ENCODE measurements around the gene FBL.

Gene FBL

DNA sequence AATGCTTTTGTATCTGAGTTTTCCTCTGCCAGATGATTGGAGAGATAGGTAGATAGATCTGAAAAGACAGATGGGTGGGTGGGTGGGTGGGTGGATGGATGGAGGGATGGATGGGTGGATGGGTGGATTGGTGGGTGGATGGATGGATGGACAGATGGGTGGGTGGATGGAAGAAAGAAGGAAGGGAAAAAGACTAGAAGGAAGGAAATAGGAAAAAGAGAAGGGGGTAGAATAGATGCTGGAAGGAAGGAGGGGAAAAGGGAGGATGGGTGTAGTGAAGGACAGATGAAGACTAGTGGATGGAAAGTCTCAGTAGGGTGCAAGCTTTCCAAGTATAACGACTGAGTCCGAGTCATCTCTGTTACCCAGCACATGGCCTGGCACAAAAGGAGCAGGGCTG is 19.0 kb upstream of the FBL start:
- Histone ChIP-seq H2AFZ (ENCODE audit: low read length) (no peak overlapping the region), H3K79me2 (ENCODE audit: low read length) (no peaks in the 10 kb centered on the region), H3K4me2 (ENCODE audit: low read depth, low read length) (no peak overlapping the region), H3K9me3 (replicated peaks; ENCODE audit: insufficient read depth, low read length) (no peaks in the 10 kb centered on the region), H3F3A (ENCODE audit: insufficient read depth, low read length) (no peaks in the 10 kb centered on the region), H3K4me3 (ENCODE audit: low read length) (no peak overlapping the region), H3K27me3 (replicated peaks; ENCODE audit: insufficient read depth, low read length) (no peaks in the 10 kb centered on the region), H4K20me1 (ENCODE audit: insufficient read depth, low read length) (no peaks in the 10 kb centered on the region), H3K36me3 (replicated peaks; ENCODE audit: insufficient read depth, low read length) (no peaks in the 10 kb centered on the region), H3K9ac (ENCODE audit: low read length) (no peak overlapping the region), H3K4me1 (ENCODE audit: low read length) (no peaks in the 10 kb centered on the region), H3K27ac (ENCODE audit: low read length) (no peak overlapping the region), H3K9me2 (replicated peaks; ENCODE audit: insufficient read depth, low read length) (no peaks in the 10 kb centered on the region)
- DNase-seq, result no peak
- TF ChIP-seq EZH2 (optimal IDR thresholded peaks at IDR 0.05; ENCODE audit: low read depth, low read length), result no peak
- TF ChIP-seq, protein P1, sequence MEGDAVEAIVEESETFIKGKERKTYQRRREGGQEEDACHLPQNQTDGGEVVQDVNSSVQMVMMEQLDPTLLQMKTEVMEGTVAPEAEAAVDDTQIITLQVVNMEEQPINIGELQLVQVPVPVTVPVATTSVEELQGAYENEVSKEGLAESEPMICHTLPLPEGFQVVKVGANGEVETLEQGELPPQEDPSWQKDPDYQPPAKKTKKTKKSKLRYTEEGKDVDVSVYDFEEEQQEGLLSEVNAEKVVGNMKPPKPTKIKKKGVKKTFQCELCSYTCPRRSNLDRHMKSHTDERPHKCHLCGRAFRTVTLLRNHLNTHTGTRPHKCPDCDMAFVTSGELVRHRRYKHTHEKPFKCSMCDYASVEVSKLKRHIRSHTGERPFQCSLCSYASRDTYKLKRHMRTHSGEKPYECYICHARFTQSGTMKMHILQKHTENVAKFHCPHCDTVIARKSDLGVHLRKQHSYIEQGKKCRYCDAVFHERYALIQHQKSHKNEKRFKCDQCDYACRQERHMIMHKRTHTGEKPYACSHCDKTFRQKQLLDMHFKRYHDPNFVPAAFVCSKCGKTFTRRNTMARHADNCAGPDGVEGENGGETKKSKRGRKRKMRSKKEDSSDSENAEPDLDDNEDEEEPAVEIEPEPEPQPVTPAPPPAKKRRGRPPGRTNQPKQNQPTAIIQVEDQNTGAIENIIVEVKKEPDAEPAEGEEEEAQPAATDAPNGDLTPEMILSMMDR (IDR thresholded peaks at IDR 0.05; ENCODE audit: low read length), result no peak
- no peak for TF ChIP-seq EZH2phosphoT487 (IDR thresholded peaks at IDR 0.05; ENCODE audit: low read length)

DNA sequence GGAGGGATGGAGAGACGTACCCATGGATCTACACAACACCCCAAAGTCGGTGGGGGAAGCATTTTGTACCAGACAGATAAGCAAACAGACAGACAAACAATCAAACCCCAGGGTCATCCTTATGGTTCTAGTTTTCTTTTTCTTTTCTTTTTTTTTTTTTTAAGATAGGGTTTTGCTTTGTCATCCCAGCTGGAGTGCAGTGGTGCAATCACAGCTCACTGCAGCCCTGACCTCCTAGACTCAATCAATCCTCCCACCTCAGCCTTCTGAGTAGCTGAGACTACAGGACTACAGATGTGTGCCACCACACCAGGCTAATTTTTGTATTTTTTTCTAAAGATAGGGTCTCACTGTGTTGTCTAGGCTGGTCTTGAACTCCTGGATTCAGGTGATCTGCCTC is 17.9 kb upstream of the FBL start:
- H3K27me3 ChIP-seq (replicated peaks; ENCODE audit: insufficient read depth, low read length), result no peaks in the 10 kb centered on the region
- no peaks in the 10 kb centered on the region for H3K36me3 ChIP-seq (replicated peaks; ENCODE audit: insufficient read depth, low read length)
- TF ChIP-seq EZH2phosphoT487 (IDR thresholded peaks at IDR 0.05; ENCODE audit: low read length) (no peak), EZH2 (optimal IDR thresholded peaks at IDR 0.05; ENCODE audit: low read depth, low read length) (no peak)
- TF ChIP-seq, protein P1 (IDR thresholded peaks at IDR 0.05; ENCODE audit: low read length), result no peak
- DNase-seq, result no peak
- H3K9me3 ChIP-seq (replicated peaks; ENCODE audit: insufficient read depth, low read length), result no peaks in the 10 kb centered on the region
- H3K4me1 ChIP-seq (ENCODE audit: low read length), result no peaks in the 10 kb centered on the region
- H3K9ac ChIP-seq (ENCODE audit: low read length), result no peak overlapping the region
- H3K9me2 ChIP-seq (replicated peaks; ENCODE audit: insufficient read depth, low read length), result no peaks in the 10 kb centered on the region
- H3K4me2 ChIP-seq (ENCODE audit: low read depth, low read length), result no peak overlapping the region
- no peak overlapping the region for H3K4me3 ChIP-seq (ENCODE audit: low read length)
- H2AFZ ChIP-seq (ENCODE audit: low read length), result no peak overlapping the region
- no peaks in the 10 kb centered on the region for H3F3A ChIP-seq (ENCODE audit: insufficient read depth, low read length)
- no peaks in the 10 kb centered on the region for H3K79me2 ChIP-seq (ENCODE audit: low read length)
- no peak overlapping the region for H3K27ac ChIP-seq (ENCODE audit: low read length)
- H4K20me1 ChIP-seq (ENCODE audit: insufficient read depth, low read length), result no peaks in the 10 kb centered on the region

DNA sequence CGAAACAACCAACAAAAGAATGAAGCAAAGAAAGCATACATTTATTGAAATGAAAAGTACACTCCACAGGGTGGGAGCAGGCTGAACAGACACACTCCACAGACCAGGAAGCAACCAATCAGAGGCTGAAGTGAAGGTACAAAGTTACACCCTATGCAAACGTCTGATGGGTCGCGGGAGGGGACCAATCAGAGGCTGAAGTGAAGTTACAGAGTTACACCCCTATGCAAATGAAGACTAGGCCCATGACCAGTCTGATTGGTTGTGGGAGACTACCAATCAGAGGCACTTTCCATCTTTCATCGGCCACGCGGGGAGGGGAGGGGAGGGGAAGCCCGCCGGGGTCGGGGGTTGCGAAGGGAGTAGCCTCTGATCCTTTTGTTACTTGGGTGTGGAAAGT is 12.4 kb upstream of the FBL start:
- TF ChIP-seq, protein P1 (IDR thresholded peaks at IDR 0.05; ENCODE audit: low read length), result no peak
- TF ChIP-seq EZH2phosphoT487 (IDR thresholded peaks at IDR 0.05; ENCODE audit: low read length), result no peak
- no peak for TF ChIP-seq EZH2 (optimal IDR thresholded peaks at IDR 0.05; ENCODE audit: low read depth, low read length)
- no peak overlapping the region for H3K4me2 ChIP-seq (ENCODE audit: low read depth, low read length)
- H4K20me1 ChIP-seq (ENCODE audit: insufficient read depth, low read length), result no peaks in the 10 kb centered on the region
- no peaks in the 10 kb centered on the region for H3F3A ChIP-seq (ENCODE audit: insufficient read depth, low read length)
- DNase-seq, result no peak
- H3K9ac ChIP-seq (ENCODE audit: low read length), result no peak overlapping the region
- H3K79me2 ChIP-seq (ENCODE audit: low read length), result no peaks in the 10 kb centered on the region
- H3K9me2 ChIP-seq (replicated peaks; ENCODE audit: insufficient read depth, low read length), result no peaks in the 10 kb centered on the region
- H3K4me1 ChIP-seq (ENCODE audit: low read length), result no peaks in the 10 kb centered on the region
- no peak overlapping the region for H3K27ac ChIP-seq (ENCODE audit: low read length)
- no peaks in the 10 kb centered on the region for H3K27me3 ChIP-seq (replicated peaks; ENCODE audit: insufficient read depth, low read length)
- no peak overlapping the region for H3K4me3 ChIP-seq (ENCODE audit: low read length)
- H3K9me3 ChIP-seq (replicated peaks; ENCODE audit: insufficient read depth, low read length), result no peaks in the 10 kb centered on the region
- H3K36me3 ChIP-seq (replicated peaks; ENCODE audit: insufficient read depth, low read length), result no peaks in the 10 kb centered on the region
- no peak overlapping the region for H2AFZ ChIP-seq (ENCODE audit: low read length)

Data from MM.1S (cell line).